GM20000 (cell line): ENCODE measurements around the gene ACTR1B.
"Not testable (repeated sequence)": the region's sequence is repeated elsewhere in the genome, so short reads cannot be mapped to it uniquely, and the experiment has no call there.

ENCODE experiments used
- DNase-seq: peaks from one replicate; pipeline ENCODE4 v3.0.0; 2012; ENCODE audit warnings: low spot score
- CTCF ChIP-seq: IDR thresholded peaks from 2 replicates; pipeline ENCODE4 v1.5.1; 2012; ENCODE audit warnings: mild to moderate bottlenecking, control low read depth; ENCODE audit errors: extremely low read depth, missing control alignments

Gene ACTR1B

GRCh38 chr2:97673182-97673914 lies 9.5 kb upstream of the ACTR1B start:
- no peak for TF ChIP-seq CTCF
- DNase-seq: no peak

- not testable (repeated sequence) for DNase-seq
Measured at GRCh38 chr2:97672606-97673140, 8.8 kb upstream of the ACTR1B start.

- no peak for TF ChIP-seq CTCF
- no peak for DNase-seq
Measured at GRCh38 chr2:97671526-97671925, 7.7 kb upstream of the ACTR1B start.

- TF ChIP-seq CTCF: no peak
- no peak for DNase-seq
Measured at GRCh38 chr2:97670471-97670870, 6.6 kb upstream of the ACTR1B start.

- DNase-seq: no peak
- no peak for TF ChIP-seq CTCF
Measured at GRCh38 chr2:97669448-97669847, 5.6 kb upstream of the ACTR1B start, which contains the start of gene C2orf92. C2orf92 (plus strand) TSS chr2:97669713; CDS start chr2:97669789, 76 bp downstream.

GRCh38 chr2:97664636-97664970 lies 759 bp upstream of the ACTR1B start:
- DNase-seq: no peak
- no peak for TF ChIP-seq CTCF

GRCh38 chr2:97663626-97663961 lies 250 bp downstream of the ACTR1B start:
- DNase-seq: no peak
- TF ChIP-seq CTCF: no peak
